CD14-positive monocyte (primary cell): ENCODE data around the gene MIB1. TPM values are rescaled to one million over a fixed set of nuclear protein-coding genes. Genes with fewer than 3 reads are reported as not detected.

Source experiments
- DNase-seq, 3 donors: peaks; one replicate each; pipeline ENCODE4 v3.0.0-alpha.2; 2011 to 2022
- H2AFZ ChIP-seq: 2 replicates; pipeline ENCODE4 v1.6.0; 2012; ENCODE audit warnings: mild to moderate bottlenecking, low read depth, low read length, inconsistent platforms; ENCODE audit not compliant: insufficient read depth, poor library complexity, severe bottlenecking
- H3K27ac ChIP-seq, 2 donors: 1 replicate in 1 of 2; 2 replicates in 1 of 2; pipeline ENCODE4 v1.5.1; 2012 to 2013; ENCODE audit warnings: low read length in 2 of 2, control low read depth in 1 of 2, inconsistent platforms in 1 of 2, low read depth in 1 of 2, mild to moderate bottlenecking in 1 of 2
- H3K27me3 ChIP-seq, 2 donors: one replicate each; pipeline versions ENCODE4 v1.6.0 to v1.6.1; 2011 to 2013; ENCODE audit warnings: low read length in 2 of 2; ENCODE audit not compliant: control insufficient read depth in 2 of 2, insufficient read depth in 2 of 2
- H3K36me3 ChIP-seq, 2 donors: replicated peaks in 1 of 2; 1 replicate in 1 of 2; 2 replicates in 1 of 2; pipeline versions ENCODE4 v1.5.1 to v1.6.1; 2012 to 2013; ENCODE audit warnings: low read length in 2 of 2, control low read depth in 1 of 2, inconsistent platforms in 1 of 2, mild to moderate bottlenecking in 1 of 2; ENCODE audit not compliant: insufficient read depth in 2 of 2, control insufficient read depth in 1 of 2
- H3K4me1 ChIP-seq, 2 donors: 1 replicate in 1 of 2; 2 replicates in 1 of 2; pipeline versions ENCODE4 v1.5.1 to v1.6.1; 2012 to 2013; ENCODE audit warnings: low read length in 2 of 2, control low read depth in 1 of 2, inconsistent platforms in 1 of 2, mild to moderate bottlenecking in 1 of 2, moderate library complexity in 1 of 2; ENCODE audit not compliant: insufficient read depth in 2 of 2, control insufficient read depth in 1 of 2
- H3K4me2 ChIP-seq: replicated peaks from 2 replicates; pipeline ENCODE3; 2012; ENCODE audit warnings: low read length, moderate library complexity, mild to moderate bottlenecking; ENCODE audit not compliant: poor library complexity, severe bottlenecking; ENCODE audit errors: extremely low read depth
- H3K4me3 ChIP-seq, 3 experiments: fragments of 200-600 bp in 1 of 3; sonication (generic) in 1 of 3; replicated peaks in 1 of 3; 1 replicate in 2 of 3; 2 replicates in 1 of 3; pipeline ENCODE4 v1.5.1; 2011 to 2013; ENCODE audit warnings: low read length in 3 of 3, mild to moderate bottlenecking in 3 of 3, control low read depth in 2 of 3, low read depth in 2 of 3, inconsistent platforms in 1 of 3, moderate library complexity in 1 of 3
- H3K79me2 ChIP-seq: 2 replicates; pipeline ENCODE4 v1.6.0; 2012; ENCODE audit warnings: mild to moderate bottlenecking, control low read depth, inconsistent platforms, low read length, moderate library complexity; ENCODE audit not compliant: insufficient read depth
- H3K9ac ChIP-seq: 2 replicates; pipeline ENCODE4 v1.6.0; 2017; ENCODE audit warnings: low read length, mild to moderate bottlenecking; ENCODE audit not compliant: insufficient read depth, poor library complexity, severe bottlenecking
- H3K9me3 ChIP-seq, 2 donors: replicated peaks in 1 of 2; 1 replicate in 1 of 2; 2 replicates in 1 of 2; pipeline versions ENCODE4 v1.5.1 to v1.6.1; 2012 to 2013; ENCODE audit warnings: low read length in 2 of 2, control low read depth in 1 of 2; ENCODE audit not compliant: control insufficient read depth in 1 of 2, insufficient read depth in 1 of 2
- H4K20me1 ChIP-seq: 2 replicates; pipeline ENCODE4 v1.6.0; 2012; ENCODE audit warnings: mild to moderate bottlenecking, low read length, control low read depth, moderate library complexity; ENCODE audit not compliant: insufficient read depth
- H3K27ac Mint-ChIP-seq, 7 donors: one replicate each; pipeline ENCODE4 v1.8.0; 2020; ENCODE audit warnings: mild to moderate bottlenecking in 7 of 7, mixed read lengths in 7 of 7, moderate library complexity in 6 of 7, inconsistent platforms in 2 of 7
- H3K27me3 Mint-ChIP-seq, 3 donors: one replicate each; pipeline ENCODE4 v1.8.0; 2021 to 2022; ENCODE audit warnings: low read depth in 3 of 3, mild to moderate bottlenecking in 3 of 3, mixed read lengths in 3 of 3, moderate library complexity in 3 of 3, inconsistent platforms in 1 of 3
- H3K36me3 Mint-ChIP-seq, 2 donors: one replicate each; pipeline ENCODE4 v1.8.0; 2020; ENCODE audit warnings: mixed read lengths in 2 of 2, inconsistent platforms in 1 of 2, mild to moderate bottlenecking in 1 of 2
- H3K4me1 Mint-ChIP-seq: one replicate; pipeline ENCODE4 v1.8.0; 2020; ENCODE audit warnings: mild to moderate bottlenecking, mixed read lengths
- H3K4me3 Mint-ChIP-seq, 2 donors: one replicate each; pipeline ENCODE4 v1.8.0; 2020; ENCODE audit warnings: mild to moderate bottlenecking in 2 of 2, mixed read lengths in 2 of 2, moderate library complexity in 1 of 2
- H3K9me3 Mint-ChIP-seq, 7 donors: one replicate each; pipeline ENCODE4 v1.8.0; 2020 to 2022; ENCODE audit warnings: mixed read lengths in 7 of 7, mild to moderate bottlenecking in 6 of 7, moderate library complexity in 6 of 7, inconsistent platforms in 2 of 7
- CTCF ChIP-seq: fragments of 200-600 bp; IDR thresholded peaks from one replicate; pipeline ENCODE4 v1.8.0; 2022; ENCODE audit warnings: antibody characterized with exemption, mild to moderate bottlenecking
- WGBS: methylation state at CpG from one replicate; pipeline ENCODE4 v1.1.5; 2013; ENCODE audit warnings: missing lambda C conversion rate; ENCODE audit not compliant: insufficient coverage; 5-methylcytosine and 5-hydroxymethylcytosine counted together
- intact Hi-C, 2 donors: fragments of 100-400 bp; cut with micrococcal nuclease; formaldehyde crosslinking; loops; one replicate each; pipeline versions ENCODE4 v1.15.0 to v1.15.1; 2023
- polyA plus RNA-seq, 3 donors: library from polyadenylated mRNA; depleted of rRNA in 1 of 3; unstranded in 2 of 3; stranded (reverse) in 1 of 3; fragments of 300-500 nt in 2 of 3; fragments of >200 nt in 1 of 3; fragmentation: Illumina TruSeq in 2 of 3; gene quantifications; 1 replicate in 2 of 3; 2 replicates in 1 of 3; pipeline ENCODE4 v1.2.3, GENCODE V29; 2012 to 2021

The MIB1 gene
- polyA plus RNA-seq, 3 donors = 5.7 to 8.5 (median 7.8) TPM

- Mint-ChIP-seq H3K36me3 (peaks cover 30 to 47% of the 10 kb centered on the region in 2 donors), H3K9me3 (no peaks in the 10 kb centered on the region), H3K27me3 (no peaks in the 10 kb centered on the region), H3K4me1 (peaks cover 39% of the 10 kb centered on the region), H3K27ac (peak overlapping the region in 3 of 7 donors; percentile 49 to 86 (median 54)), H3K4me3 (no peak overlapping the region)
- H3K9ac ChIP-seq = no peak overlapping the region
- DNase-seq = peak; percentile 12 to 35 (median 17)
- H3K4me3 ChIP-seq = no peak overlapping the region
- intact Hi-C loops = loop anchor here (5.0 kb wide), 2 partner anchors 88 to 98 kb away; partner anchors contain the start of genes ESCO1 (in 1 of the 2) and SNRPD1 (in 1 of the 2)
- H2AFZ ChIP-seq = no peak overlapping the region
- no peaks in the 10 kb centered on the region for H4K20me1 ChIP-seq
- 100% methylated on average over 2 of the region's 6 CpGs for WGBS
- no peaks in the 10 kb centered on the region for H3K9me3 ChIP-seq
- TF ChIP-seq CTCF = no peak
- H3K36me3 ChIP-seq = peaks cover 8 to 34% of the 10 kb centered on the region in 2 donors
- no peaks in the 10 kb centered on the region for H3K27me3 ChIP-seq
- peaks cover 44% of the 10 kb centered on the region for H3K79me2 ChIP-seq
- H3K4me1 ChIP-seq = peaks cover 29 to 44% of the 10 kb centered on the region in 2 donors
- H3K4me2 ChIP-seq = no peak overlapping the region
- no peak overlapping the region for H3K27ac ChIP-seq
Observed at GRCh38 chr18:21700528-21701075, 40.0 kb upstream of the MIB1 start.

DNA sequence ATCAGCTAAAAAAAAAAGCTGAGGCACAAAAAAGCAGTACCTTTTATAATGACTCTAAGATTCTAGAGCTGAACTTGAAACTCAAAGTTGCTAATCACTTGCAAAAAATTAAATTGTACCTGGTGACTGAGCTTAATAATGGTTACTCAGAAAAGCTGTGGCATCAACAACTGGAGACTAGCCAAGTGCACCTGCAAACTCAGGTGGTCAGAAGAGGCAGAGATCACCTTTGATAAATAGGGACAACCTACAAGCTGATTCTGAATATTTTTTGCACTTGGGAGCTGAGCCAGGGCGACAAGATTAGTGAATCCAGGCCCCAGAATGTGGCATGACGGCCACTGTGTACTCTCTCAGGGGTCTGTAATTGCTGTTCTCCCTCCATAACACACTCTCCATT is 39.0 kb upstream of the MIB1 start:
- Mint-ChIP-seq H3K36me3 (peaks cover 26 to 39% of the 10 kb centered on the region in 2 donors), H3K27me3 (peaks cover 0 to 2% (median 1%) of the 10 kb centered on the region in 3 donors), H3K27ac (peak overlapping the region in 1 of 7 donors; percentile 68), H3K9me3 (no peaks in the 10 kb centered on the region), H3K4me1 (peaks cover 41% of the 10 kb centered on the region), H3K4me3 (no peak overlapping the region)
- no peaks in the 10 kb centered on the region for H4K20me1 ChIP-seq
- H3K9ac ChIP-seq = no peak overlapping the region
- peaks cover 44% of the 10 kb centered on the region for H3K79me2 ChIP-seq
- H3K27ac ChIP-seq = no peak overlapping the region
- H3K4me2 ChIP-seq = no peak overlapping the region
- no peak for TF ChIP-seq CTCF
- intact Hi-C loops = loop anchor here (2.0 to 5.0 kb wide), 3 partner anchors 39 to 99 kb away; partner anchors contain the start of genes ESCO1 (in 1 of the 2), MIB1 (in 1 of the 2) and SNRPD1 (in 1 of the 2)
- no peaks in the 10 kb centered on the region for H3K27me3 ChIP-seq
- DNase-seq = no peak
- no peaks in the 10 kb centered on the region for H3K9me3 ChIP-seq
- no peak overlapping the region for H3K4me3 ChIP-seq
- peaks cover 29 to 44% of the 10 kb centered on the region in 2 donors for H3K4me1 ChIP-seq
- peaks cover 7 to 31% of the 10 kb centered on the region in 2 donors for H3K36me3 ChIP-seq
- no peak overlapping the region for H2AFZ ChIP-seq
- WGBS = no CpG with 5 or more reads among the region's 2 CpGs
